ENCODE results near the gene TASP1. TPM values are rescaled to one million over a fixed set of nuclear protein-coding genes. Genes with fewer than 3 reads are reported as not detected.

The TASP1 gene
- total RNA-seq, 2 donors from 2014 or later: 16.5 to 51.8 TPM

DNA sequence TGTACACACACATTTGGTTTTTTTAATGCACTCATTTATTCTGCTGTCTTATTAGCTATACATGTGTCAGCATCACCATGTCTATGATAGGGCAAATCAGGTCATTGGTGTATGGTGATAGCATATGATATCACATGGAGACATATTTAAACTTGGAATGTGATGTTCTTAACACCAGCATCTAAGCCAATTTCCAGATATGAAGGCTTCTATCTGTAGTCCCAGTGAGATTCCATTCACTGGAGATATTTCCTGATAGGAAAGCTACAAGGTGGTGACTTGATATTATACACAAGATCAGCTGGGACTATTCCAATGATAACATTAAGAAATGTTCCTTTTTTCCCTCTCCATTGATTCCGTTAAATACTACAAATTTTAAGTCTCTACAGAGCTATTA lies 89.3 kb downstream of the TASP1 start:
- TF ChIP-seq, protein P1, sequence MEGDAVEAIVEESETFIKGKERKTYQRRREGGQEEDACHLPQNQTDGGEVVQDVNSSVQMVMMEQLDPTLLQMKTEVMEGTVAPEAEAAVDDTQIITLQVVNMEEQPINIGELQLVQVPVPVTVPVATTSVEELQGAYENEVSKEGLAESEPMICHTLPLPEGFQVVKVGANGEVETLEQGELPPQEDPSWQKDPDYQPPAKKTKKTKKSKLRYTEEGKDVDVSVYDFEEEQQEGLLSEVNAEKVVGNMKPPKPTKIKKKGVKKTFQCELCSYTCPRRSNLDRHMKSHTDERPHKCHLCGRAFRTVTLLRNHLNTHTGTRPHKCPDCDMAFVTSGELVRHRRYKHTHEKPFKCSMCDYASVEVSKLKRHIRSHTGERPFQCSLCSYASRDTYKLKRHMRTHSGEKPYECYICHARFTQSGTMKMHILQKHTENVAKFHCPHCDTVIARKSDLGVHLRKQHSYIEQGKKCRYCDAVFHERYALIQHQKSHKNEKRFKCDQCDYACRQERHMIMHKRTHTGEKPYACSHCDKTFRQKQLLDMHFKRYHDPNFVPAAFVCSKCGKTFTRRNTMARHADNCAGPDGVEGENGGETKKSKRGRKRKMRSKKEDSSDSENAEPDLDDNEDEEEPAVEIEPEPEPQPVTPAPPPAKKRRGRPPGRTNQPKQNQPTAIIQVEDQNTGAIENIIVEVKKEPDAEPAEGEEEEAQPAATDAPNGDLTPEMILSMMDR (IDR thresholded peaks at IDR 0.05): no peak
- H3K27ac ChIP-seq: no peak overlapping the region
- ATAC-seq (ENCODE audit: insufficient number of reproducible peaks, low FRiP score, low read depth) (no peak), DNase-seq (ENCODE audit: low spot score) (no peak)
- H3K9me3 ChIP-seq: no peaks in the 10 kb centered on the region
- H3K4me3 ChIP-seq: no peak overlapping the region
- H3K27me3 ChIP-seq (replicated peaks; ENCODE audit: insufficient read depth): no peaks in the 10 kb centered on the region
- peaks cover 12 to 14% of the 10 kb centered on the region in 2 donors for H3K4me1 ChIP-seq (ENCODE audit: control insufficient read depth in 1 of 2, low read depth in 2 of 2)
- no peaks in the 10 kb centered on the region for H3K36me3 ChIP-seq

DNA sequence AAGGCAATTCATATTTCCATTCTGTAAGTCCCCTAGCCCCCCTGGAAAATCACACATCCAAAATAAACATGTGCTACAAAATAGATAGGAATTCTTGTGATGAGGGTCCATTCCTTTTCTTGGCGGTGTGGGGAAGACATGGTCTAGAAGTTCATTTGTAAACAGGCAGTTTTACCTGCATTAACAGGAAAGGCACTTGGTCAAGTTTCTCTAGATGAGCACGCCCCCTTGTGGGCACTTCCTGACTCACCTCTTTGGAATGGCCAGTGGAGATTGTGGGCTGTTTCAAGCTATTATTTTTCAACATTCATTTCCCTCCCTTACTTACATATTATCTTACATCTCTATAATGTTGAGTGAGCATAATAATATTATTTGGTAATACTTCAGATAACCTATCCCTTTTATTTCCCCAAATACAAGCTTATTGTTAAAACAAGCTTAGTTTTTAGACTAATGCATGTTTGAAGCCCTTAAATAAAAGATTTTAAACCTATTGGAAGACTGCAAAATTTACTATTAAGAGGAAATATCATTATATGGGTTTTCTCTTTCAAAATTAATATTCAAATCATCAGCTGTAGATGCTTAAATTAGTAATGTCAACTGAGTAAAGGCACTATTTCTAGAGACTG lies 92.1 kb downstream of the TASP1 start:
- Histone ChIP-seq H3K36me3 (no peaks in the 10 kb centered on the region), H3K4me1 (ENCODE audit: control insufficient read depth in 1 of 2, low read depth in 2 of 2) (peaks cover 6 to 11% of the 10 kb centered on the region in 2 donors), H3K4me3 (no peak overlapping the region), H3K27ac (no peak overlapping the region), H3K9me3 (no peaks in the 10 kb centered on the region), H3K27me3 (replicated peaks; ENCODE audit: insufficient read depth) (no peaks in the 10 kb centered on the region)
- peak; percentile 73 for ATAC-seq (ENCODE audit: insufficient number of reproducible peaks, low FRiP score, low read depth)
- peak; percentile 15 for DNase-seq (ENCODE audit: low spot score)
- TF ChIP-seq, protein P1 (IDR thresholded peaks at IDR 0.05): peak; percentile 78

GRCh38 chr20:13545790-13546189 lies 92.9 kb downstream of the TASP1 start:
- TF ChIP-seq, protein P1 (IDR thresholded peaks at IDR 0.05): no peak
- Histone ChIP-seq H3K4me3 (no peak overlapping the region), H3K9me3 (no peaks in the 10 kb centered on the region), H3K27me3 (replicated peaks; ENCODE audit: insufficient read depth) (no peaks in the 10 kb centered on the region), H3K27ac (no peak overlapping the region), H3K4me1 (ENCODE audit: control insufficient read depth in 1 of 2, low read depth in 2 of 2) (peaks cover 6 to 11% of the 10 kb centered on the region in 2 donors), H3K36me3 (no peaks in the 10 kb centered on the region)
- ATAC-seq (ENCODE audit: insufficient number of reproducible peaks, low FRiP score, low read depth): no peak
- DNase-seq (ENCODE audit: low spot score): no peak

DNA sequence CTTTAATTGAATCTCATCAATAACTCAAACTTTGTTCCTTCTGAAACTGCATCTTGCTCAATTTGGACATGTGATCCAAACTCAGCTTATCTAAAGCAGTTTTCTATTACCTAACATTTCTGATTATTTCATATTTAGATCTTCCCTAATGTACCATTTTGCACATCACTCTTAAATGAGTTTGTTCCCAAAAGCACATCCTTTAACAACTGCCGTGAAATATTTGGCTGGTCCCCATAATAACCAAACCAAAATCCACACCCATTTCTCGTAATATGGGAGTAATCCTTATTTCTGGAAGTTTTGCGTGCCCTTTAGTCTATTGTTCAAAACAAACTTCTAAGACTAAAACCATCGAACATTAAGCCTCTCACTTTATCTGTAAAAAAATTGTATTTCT lies 94.9 kb downstream of the TASP1 start:
- no peak overlapping the region for H3K27ac ChIP-seq
- ATAC-seq (ENCODE audit: insufficient number of reproducible peaks, low FRiP score, low read depth): no peak

GRCh38 chr20:13535627-13536026 lies 103.1 kb downstream of the TASP1 start:
- no peaks in the 10 kb centered on the region for H3K9me3 ChIP-seq
- no peak overlapping the region for H3K27ac ChIP-seq
- DNase-seq (ENCODE audit: low spot score): no peak
- TF ChIP-seq, protein P1 (IDR thresholded peaks at IDR 0.05): no peak
- no peaks in the 10 kb centered on the region for H3K27me3 ChIP-seq (replicated peaks; ENCODE audit: insufficient read depth)
- ATAC-seq (ENCODE audit: insufficient number of reproducible peaks, low FRiP score, low read depth): no peak
- no peaks in the 10 kb centered on the region for H3K36me3 ChIP-seq
- no peak overlapping the region for H3K4me3 ChIP-seq
- no peaks in the 10 kb centered on the region for H3K4me1 ChIP-seq (ENCODE audit: control insufficient read depth in 1 of 2, low read depth in 2 of 2)

More for the DNA sequence above, 94.9 kb downstream of the TASP1 start:
- H3K27me3 ChIP-seq (replicated peaks; ENCODE audit: insufficient read depth): no peaks in the 10 kb centered on the region
- H3K9me3 ChIP-seq: no peaks in the 10 kb centered on the region
- peaks cover 6 to 11% of the 10 kb centered on the region in 2 donors for H3K4me1 ChIP-seq (ENCODE audit: control insufficient read depth in 1 of 2, low read depth in 2 of 2)
- no peaks in the 10 kb centered on the region for H3K36me3 ChIP-seq
- no peak for DNase-seq (ENCODE audit: low spot score)
- TF ChIP-seq, protein P1 (IDR thresholded peaks at IDR 0.05): no peak
- no peak overlapping the region for H3K4me3 ChIP-seq
